ENCODE data around the gene PRRC1.
A peak's percentile ranks its signal among the peaks of the same experiment; 100 is the strongest.
"Not testable (repeated sequence)": the region's sequence is repeated elsewhere in the genome, so short reads cannot be mapped to it uniquely, and the experiment has no call there.

The PRRC1 gene

DNA sequence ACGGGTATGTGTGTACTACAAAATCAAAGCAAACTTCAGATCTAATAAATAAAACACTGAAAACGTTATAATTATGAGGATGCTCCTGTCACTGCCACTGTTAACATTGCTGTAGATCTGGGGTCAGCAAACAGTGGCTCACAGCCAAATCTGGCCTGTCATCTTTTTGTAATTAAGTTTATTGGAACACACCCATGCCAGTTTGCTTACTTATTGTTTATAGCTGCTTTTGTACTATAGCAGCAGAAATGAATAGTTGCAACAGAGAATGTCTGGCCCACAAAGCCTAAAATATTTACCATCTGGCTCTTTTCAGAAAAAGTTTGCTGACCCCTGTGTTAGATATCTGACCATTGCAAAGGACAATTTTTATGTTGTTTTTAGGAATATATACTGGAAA lies 32.1 kb downstream of the PRRC1 start:
- no peak for DNase-seq

DNA sequence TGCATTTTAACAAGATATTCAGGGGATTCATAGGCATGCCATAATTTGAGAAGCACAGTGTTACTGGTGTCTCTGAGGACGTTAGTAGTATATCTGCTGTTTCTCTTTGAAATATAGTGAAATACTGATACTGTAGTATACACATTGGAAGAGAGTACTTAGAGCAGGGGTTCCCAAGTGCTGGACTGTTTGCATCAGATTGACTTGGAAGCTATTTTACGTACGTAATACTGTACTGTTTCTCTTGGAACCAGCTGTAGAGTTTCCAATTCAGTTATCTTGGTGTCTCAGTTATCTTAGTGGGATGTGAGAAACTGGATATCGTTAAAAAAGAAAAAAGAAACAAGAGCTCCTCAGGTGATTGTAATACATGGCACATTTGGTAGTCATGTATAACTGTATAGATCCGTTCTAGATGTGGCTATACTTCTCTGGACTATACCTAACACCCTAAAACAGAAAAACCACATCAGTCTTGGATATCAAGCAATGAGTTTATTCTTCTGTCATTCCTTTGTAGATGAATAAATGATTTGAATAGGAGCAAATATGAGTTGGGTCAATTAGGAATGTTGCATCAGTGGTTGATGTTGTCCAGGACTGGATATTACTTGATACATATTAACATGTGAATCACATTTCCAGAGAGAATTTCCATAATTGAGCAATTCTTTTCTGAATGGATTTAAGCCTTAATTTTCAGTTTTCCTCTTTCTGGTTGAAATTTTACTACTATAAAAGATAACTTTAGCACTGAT lies 33.4 kb downstream of the PRRC1 start:
- no peak for DNase-seq

DNA sequence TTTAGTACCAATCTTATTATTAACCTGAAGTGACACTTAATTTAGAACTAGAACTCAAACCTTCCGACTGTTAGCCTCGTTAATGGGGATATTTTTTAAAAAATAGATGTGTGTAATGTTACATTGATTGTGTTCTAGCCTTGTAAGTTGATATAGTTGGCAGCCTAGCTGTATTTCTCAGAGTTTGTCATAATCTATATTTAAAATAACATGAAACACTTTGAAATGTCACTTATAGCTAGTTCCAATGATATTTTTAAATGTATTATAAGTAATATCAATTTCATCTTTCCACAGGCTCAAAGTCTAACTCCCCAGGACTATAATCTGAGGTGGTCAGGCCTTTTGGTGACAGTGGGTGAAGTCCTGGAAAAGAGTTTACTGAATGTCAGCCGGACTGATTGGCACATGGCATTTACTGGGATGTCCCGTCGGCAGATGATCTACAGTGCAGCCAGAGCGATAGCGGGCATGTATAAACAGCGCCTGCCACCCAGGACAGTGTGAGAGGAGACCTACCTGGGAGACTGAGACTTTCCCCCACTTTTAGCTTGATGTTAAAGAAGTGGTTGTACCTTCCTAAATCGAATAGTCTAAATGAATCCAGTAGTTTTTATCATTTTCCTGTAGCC lies 34.1 kb downstream of the PRRC1 start:
- no peak for DNase-seq

DNA sequence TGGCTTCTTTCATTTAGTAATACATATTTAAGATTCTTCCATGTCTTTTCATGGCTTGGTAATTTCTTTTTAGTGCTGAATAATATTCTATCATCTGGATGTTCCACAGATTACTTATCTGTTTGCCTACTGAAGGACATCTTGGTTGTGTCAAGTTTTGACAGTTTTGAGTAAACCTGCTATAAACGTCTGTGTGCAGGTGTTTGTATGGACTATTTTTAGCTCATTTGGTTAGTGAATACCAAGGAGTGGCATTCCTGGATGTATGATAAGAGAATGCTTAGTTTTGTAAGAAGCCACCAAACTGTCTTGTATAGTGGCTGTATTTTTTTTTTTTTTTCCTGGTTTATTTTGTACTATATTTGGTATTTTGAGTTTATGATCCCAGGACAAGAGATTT lies 38.4 kb downstream of the PRRC1 start:
- no peak for DNase-seq

DNA sequence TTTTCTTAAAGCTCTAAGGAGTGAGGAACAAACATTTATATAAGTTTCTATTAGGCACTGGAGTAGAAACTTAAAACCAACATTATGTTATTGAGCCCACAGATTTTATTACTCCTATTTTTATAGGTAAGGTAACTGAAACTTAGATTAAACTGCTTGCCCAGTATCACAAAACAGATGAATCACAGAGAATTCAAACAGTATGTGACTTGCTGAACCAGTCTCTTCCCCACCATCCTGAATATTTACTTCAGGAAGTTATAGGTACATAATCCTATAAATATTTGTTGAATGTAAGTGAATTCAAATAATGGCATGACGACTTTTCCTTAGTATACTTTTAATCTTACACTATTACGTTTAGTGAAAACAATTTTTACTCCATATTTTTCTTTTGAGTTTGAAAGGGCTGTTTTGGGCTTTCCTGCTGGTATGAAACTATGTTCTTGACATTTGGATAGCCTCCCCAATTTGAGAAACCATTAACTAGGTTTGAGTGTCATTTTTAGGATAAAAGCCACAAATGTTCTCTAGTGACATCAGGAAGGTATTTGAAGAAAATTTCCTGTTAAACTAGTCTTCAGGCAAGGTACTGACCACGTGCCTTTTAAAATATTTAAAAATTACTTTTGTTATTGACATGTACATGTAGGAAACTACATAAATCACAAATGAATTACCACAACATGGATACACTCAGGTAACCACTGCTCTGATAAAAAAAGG lies 39.3 kb downstream of the PRRC1 start:
- DNase-seq, result no peak

DNA sequence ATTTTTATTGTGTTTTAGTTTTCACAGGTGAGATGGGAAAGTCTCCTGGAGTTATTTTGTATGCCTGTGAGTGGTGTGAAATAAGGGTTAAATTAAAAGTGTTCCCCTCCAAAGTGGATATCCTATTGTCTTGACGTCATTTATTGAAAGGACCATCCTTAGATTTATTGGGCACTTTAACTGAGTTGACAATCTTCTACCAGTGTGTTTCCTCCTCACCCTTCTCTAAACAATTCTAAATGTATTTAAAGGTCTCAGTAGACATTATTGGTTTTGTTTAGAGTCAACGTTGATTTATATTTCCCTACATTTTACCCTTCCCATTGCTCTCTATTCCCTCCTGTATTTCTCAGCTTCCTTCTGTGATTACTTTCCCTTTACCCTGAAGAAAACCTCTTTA lies 40.8 kb downstream of the PRRC1 start:
- DNase-seq, result no peak

DNA sequence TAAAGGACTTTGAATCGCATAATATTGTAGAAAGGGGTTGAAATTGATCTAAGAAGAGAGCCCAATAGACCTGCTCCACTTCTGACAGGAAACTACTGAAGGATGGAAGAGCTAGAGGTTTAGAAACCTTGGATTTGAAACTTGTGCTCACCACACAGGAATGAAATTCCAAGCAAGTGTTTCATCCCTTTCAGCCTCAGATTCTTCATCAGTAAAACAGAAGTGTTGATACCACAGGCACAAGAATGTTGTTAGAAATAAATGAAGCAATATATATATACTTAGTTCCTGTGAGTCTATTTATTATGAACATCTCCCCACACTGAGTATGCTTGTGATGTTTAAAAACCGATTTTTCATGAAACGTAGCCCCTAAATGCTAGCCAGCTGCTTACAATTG lies 43.8 kb downstream of the PRRC1 start:
- DNase-seq, result no peak

DNA sequence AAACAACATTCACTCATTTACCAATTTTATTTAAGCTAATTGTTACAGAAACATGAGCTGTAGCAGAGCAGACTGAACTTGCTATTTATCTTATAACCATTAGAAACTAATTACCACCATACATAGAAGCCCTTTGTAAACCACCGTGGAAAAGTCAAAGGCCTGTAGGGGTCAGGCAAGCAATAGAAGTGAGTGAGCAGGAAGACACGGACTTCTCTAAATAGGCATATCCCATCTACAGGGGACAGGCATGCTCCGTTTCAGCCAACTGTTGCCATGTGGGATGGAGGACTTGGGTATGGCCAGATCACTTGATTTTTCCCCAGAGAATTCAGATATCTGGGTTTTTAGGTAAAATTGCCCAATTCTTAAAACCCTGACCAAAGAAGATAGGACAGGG lies 44.8 kb downstream of the PRRC1 start:
- no peak for DNase-seq

DNA sequence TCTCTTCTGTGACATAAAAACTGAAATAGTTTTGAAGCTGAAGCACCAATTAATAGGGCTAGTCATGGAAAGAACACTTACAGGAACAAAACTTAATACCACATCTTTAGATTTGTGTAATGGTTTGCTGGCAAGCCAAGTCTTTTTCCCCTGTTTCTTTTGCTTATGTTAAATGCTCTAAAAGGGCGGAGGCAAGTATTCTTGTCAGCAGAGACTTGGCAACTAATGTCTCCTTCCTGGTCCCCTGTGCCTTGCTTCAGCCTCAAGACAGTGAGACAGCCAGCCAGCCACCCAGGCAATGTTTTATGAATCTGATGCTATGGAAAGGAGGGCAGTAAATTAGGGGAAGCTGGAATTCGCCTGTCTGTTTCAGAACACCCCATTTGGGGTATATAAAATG lies 45.7 kb downstream of the PRRC1 start:
- DNase-seq, result no peak

DNA sequence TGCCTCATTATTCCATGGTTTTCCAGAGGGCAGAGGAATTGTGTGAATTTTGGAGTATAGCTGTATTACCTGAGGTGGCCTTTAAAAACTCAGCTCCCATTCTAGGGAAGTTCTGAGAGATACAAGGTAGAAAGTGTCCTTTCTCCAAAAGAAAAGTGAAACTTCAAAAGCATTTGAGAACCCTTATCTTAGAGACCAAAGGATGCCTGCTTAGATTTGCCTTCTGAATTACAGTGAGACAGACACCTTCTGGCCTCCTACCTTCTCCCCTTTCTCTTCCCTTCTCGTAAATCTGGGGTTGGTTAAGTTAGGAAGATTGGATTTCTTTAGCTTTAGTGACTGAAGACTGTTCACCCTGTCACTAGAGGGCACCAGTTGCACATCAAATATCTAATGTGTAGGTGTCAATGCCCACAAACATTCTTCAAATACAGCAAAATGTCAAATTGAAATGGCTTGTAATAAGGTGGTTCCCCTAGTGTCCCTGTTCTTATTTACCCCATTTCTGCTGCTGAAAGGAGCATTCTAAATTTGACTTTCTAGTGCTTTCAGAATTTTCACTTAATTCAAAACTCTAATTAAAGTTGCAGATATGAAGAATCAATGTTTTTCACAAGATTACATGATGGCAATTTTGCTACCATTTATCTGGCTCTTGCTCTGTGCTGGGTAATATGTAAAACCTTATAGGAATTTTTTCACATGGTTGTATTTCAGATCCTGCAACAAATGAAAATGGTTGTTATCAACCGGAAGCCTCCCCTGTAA lies 46.7 kb downstream of the PRRC1 start:
- peak; percentile 52 for DNase-seq

DNA sequence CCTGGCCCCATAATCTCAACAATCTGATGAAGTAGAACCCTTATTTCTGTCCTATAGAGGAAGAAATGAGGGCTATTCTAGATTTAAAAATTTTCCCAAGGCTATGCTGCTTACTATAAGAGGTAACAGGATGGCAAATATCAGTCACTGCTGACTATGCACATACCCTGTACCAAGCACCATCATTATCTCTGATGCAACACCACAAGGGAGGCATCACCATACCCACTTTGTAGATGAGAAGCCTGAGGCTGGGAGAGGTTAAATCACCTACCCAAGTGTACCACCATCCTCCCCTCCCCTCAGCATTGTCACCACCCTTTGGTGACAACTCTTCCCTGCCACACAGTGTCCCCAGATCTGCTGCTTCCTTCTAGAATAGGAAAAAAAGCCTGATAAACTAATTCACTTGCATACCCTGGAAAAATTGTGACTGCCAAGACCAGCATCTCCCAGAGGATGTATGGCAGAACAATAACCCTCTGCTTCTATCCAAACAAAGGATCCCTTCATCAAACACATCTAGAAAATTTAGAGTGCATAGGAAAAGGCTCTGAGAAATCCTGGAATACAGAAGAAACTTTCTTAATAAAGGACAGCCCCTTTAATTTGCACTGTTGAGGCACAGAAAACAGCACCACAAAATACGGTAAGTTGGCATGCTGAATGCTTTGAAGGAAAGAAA lies 48.3 kb downstream of the PRRC1 start:
- DNase-seq, result no peak

DNA sequence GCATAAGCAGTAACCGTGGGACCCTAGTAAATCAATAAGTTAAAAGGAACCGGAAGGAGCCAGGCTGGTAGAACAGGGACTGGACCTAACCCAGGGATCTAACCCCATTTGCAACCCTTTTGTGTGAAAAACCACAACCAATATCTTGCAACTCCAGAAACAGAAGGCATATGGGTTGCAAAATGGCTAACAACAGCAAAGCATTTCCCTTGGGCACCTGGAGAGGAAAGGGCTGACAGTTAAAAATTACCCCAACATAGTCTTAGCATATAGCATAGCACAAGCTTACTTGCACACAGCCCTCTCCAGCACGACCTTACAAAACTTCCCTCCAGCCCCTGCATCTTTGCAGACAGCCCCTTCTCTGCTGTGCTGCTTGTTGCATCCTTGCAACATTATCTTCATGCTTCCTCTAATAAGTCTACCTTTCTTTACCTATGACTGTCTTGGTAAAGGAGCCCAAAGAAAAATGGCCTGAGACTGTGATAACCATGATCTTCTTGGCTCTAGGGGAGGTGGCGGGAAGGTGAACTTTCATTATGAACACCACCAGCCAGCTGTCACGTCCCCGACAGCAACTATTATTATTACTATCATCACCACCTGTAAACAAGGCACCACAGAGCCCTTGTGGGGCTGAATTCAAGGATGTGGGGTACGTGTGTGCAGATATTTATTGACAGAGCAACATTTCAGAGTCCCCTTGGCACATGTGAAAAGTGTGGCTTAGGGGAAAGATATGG lies 49.8 kb downstream of the PRRC1 start:
- DNase-seq, result no peak

DNA sequence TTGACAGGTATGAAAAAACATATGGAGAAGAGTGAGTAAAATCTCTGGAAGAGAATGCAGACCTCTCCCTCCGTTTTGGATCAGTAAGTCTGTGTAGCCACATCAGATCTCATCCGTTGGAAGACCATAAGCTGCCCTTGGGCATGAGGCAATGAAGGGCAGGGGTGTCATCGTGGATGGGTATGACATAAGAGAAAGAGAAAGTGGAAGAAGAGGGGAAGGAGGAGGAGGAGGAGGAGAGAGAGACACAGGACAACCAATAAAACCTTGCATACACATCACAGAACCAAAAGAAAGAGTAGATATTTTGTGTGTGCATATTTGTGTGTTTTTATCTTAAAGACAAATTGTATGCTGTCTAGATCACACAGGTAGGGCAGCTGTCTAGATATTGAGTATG lies 50.7 kb downstream of the PRRC1 start:
- no peak for DNase-seq

DNA sequence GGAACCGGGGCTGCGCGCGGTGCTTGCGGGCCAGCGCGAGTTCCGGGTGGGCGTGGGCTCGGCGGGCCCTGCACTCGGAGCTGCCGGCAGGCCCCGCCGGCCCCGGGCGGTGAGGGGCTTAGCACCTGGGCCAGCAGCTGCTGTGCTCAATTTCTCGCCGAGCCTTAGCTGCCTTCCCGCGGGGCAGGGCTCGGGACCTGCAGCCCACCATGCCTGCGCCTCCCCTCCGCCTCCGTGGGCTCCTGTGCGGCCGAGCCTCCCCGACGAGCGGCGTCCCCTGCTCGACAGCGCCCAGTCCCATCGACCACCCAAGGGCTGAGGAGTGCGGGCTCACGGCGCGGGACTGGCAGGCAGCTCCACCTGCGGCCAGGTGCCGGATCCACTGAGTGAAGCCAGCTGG lies 52.0 kb downstream of the PRRC1 start:
- not testable (repeated sequence) for DNase-seq

DNA sequence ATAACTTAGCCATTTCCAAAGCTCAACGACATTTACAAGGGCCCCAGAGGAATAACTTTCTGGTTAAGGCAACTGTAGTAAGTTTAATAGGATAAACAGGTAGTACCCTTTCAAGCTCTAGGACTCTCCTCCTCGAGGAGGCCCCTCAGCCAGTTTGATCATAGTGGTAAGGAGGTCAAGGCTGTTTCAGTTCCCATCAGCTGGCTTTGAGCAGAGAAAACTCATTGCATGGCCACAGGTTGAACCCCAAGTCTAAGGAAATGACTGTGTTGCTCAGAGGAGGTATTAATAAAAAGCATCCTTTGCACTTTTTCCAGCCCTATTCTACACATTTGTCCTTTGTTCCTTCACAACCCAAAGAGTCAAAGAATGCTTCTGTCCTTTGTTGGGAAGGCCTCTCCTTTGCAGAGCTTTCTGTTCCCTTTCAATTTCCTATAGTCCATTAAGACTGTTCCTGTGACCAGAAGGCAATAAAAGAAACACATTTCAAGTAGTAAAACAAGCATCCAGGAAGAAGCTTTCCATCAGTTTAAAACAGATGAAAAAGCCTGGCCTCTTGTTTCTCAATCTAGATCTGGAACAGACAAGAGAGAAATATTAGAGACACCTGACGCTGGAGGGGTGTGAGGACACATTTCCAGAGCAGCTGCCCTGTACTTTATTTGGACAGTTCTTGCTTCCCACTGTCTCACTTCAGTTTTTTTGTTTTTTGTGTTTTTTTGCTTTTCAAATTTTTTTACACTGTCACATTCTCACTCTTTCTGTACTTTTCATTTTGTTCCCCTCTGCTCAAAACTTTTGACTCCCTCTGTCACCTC lies 54.1 kb downstream of the PRRC1 start:
- DNase-seq, result no peak

DNA sequence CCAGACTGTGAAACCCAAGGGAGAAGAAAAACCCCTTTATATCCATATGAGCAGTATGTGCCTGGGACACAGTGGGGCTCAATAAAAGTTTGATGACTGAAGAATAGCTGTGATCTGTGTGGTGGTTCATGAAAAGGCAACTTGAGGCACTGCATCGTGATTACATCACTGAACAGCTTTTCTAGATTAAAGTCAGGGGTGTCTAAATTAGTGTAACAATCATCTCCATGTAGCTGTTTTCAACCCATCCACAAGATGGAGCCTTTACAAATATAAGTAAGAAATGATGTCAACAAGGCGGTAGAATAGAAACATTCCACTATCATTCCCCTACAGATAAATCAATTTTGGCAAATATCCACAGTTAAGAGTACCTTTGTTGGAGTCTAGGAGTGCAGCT lies 55.5 kb downstream of the PRRC1 start:
- DNase-seq, result no peak

DNA sequence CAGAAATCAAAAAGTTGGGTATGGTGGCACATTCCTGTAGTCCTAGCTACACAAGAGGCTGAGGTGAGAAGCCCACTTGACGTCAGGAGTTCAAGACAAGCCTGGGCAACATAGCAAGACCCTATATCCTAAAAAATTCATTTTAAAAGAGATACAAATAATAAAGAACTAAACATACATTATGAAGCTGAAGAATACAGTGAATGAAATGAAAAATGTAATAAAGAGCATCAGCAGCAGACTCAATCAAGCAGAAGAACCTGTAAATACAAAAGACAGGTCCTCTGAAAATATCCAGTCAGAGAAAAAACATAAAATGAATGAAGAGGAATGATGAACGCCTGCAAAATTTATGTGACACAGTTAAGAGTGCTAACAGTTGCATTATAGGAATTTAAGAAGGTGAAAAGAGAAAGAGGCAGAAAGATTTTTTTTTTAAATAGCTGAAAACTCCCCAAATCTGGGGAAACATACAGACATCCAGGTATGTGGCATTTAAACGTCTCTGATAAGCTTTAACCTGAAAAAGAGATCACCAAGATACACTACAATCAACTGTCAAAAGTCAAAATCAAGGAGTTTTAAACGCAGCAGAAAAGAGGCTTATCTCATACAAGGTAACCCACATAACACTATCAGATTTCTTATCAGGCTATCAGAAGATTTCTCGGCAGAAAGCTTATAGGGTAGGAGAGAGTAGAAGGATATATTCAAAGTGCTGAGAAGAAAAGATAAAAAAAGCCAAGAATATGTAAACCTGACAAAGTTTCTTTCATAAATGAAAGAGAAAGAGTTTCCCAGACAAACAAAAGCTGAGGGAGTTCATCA lies 57.6 kb downstream of the PRRC1 start:
- DNase-seq, result no peak

DNA sequence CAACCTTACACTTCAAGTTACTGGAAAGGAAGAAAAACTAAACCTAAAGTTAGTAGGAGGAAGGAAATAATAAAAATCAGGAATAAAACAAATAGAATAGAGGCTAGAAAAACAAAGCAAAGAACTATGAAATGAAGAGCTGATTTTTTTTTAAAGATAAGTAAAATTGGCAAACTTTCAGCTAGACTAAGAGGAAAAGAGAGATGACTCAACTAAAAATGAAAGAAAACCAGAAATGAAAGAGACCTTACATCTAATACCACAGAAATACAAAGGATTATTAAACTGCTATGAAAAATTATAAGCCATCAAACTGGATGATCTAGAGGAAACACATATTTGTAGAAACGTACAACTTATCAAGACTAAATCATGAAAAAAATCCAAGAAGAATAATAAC lies 60.0 kb downstream of the PRRC1 start:
- no peak for DNase-seq

DNA sequence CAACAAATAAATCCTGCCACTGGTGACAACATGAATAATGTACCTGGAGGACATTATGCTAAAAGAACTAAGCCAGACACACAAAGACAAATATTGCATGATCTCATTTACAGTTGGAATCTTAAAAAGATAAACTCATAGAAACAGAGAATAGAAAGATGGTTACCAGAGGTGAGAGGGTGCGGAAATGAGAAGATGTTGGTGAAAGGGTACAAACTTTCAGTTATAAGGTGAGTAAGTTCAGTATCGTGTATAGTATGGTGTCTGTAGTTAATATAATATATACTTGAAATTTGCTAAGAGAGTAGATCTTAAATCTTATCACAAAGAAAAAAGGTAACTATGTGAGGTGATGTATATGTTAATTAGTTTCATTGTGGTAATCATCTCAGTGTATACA lies 63.3 kb downstream of the PRRC1 start:
- no peak for DNase-seq

DNA sequence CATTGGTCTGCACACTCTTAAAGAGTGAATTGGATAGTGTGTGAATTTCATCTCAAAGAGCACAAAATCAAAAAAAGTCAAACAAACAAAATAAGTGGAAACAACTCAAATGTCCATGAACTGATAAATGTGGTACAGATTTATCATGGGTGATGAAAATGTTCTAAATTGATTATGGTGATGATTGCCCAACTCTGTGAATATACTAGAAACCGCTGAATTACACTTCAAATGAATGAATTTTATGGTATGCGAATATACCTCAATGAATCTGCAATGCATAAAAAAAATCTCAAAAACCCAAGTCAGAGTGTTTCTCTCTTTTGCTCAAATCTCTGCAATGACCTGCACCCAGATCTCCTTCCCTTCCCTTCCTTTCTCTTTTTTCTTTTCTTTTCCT lies 64.0 kb downstream of the PRRC1 start:
- no peak for DNase-seq

Measured in activated CD4-positive, alpha-beta T cell treated with anti-CD3 and anti-CD28 coated beads for 48 hours (primary cell).